HG03039 (cell line): ENCODE measurements around the gene PDGFD.
A peak's percentile ranks its signal among the peaks of the same experiment; 100 is the strongest.

Source experiments
- ATAC-seq: cut with Tn5 transposase; IDR thresholded peaks from one replicate; pipeline ENCODE4 v1.9.1; 2021; ENCODE audit warnings: mild to moderate bottlenecking, moderate library complexity; ENCODE audit not compliant: unreplicated experiment

PDGFD gene

GRCh38 chr11:104164028-104164520 lies at the start of gene PDGFD:
PDGFD (minus strand) TSS chr11:104164147.
- peak; percentile 85 for ATAC-seq

DNA sequence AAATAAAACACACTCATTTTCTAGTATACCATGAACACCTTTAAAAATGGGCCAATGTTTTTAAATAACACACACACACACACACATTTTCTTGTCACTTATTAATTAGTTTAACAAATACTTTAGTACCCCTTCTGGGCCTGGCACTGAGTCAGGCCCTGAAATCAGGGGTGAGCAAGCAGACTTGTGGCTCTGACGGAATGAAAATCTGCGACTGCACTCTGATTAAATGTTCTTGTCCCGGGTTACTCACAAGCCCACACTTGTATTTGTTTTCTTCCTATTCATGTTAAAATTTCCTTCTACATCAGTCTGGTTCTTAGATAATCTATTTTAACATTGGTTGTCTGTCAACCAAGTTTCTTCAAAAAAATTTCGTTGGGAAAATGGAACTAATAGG lies 43.0 kb upstream of the PDGFD start:
- ATAC-seq: no peak

- ATAC-seq: no peak
Measured at GRCh38 chr11:104205838-104206237, 41.9 kb upstream of the PDGFD start.

DNA sequence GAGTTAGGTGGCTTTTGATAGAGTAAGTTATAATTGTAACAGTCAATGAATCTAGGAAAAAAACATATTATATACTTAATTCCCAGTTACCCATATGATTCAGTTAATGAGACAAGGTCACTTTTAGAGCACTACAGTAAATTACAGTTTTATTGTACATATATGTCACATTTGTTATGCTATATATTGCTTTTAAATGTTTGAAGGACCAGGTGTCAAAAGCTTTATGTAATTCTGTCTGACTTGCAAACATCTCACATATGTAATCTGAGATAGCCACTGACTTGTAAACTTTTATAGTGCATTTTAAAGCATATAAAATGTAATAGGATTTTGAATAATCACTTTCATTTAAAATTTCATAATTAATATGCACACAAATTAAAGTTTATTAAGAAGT lies 36.7 kb upstream of the PDGFD start:
- ATAC-seq: no peak

DNA sequence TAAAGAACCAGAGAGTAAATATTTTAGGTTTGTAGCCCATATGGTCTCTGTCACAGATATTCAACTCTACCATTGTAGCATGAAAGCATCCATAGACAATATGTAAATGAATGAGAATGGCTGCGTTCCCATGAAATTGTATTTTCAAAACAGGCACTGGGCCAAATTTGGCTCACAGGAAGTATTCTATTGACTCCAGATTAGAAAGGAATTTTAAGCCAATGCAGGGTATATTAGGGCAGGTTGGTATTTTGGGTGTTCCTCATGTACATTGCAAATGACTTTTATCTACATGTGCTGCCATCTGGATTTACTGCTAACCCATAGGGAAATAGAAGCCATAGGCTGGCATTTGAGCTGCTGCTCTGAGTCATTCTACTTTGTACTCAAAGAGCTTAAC lies 35.1 kb upstream of the PDGFD start:
- no peak for ATAC-seq

DNA sequence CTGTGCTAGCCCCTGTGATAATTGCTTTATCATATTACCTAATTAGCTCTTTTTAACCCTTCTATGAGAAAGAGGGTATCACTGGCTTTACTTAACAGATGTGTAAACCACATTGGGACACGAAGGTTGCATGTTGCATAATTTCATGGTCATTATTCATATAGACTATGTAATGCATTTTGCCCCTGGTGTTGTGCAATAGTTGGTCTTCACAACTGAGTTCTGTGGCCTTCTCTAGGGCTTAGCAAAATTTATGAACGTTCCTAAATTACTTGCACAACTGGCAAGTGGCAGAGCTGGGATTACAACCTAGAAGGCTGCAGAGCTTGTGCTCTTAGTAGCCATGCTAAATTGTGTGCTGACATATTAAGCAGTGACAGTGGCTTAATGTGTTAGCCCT lies 34.6 kb upstream of the PDGFD start:
- no peak for ATAC-seq

DNA sequence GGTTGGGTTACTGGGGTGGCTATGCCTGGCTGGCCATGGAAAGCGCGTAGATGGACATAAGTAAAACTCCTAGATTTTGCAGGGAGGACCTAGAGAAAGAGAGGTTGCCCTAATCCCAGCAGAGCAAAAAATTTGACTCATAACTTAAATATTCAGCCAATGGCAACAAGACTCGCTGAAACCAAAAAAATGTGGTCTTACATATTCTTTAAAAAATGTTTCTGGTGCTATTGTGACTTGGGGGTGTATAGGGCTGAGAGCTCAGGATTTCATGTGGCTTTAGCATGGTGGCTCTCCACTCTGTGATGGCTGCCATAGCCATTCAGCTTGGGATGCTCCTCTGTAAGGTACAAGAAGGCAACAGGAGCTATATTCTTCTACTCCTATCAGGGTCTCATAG lies 27.2 kb upstream of the PDGFD start:
- ATAC-seq: no peak

GRCh38 chr11:104183593-104183992 lies 19.6 kb upstream of the PDGFD start:
- ATAC-seq: no peak

GRCh38 chr11:104175769-104176168 lies 11.8 kb upstream of the PDGFD start:
- ATAC-seq: no peak

DNA sequence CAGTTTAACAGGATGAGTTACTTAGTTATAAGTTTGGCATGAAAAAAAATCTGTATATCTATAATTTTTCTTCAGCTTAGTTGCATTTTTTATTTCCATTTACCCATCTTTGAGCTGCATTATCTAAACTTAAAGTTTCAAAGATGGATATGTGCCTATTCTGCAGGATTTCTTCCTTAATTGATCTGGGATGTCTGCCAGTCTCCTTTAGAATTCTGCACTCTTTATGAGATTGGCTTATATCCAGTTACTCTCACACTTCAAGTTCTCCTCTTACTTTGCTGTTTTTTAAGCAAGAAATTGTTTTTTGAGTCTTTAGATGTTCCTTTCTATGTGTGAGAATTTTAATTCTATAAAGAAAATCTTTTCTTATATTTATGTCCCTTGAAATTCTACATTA lies 5.1 kb upstream of the PDGFD start:
- ATAC-seq: no peak

DNA sequence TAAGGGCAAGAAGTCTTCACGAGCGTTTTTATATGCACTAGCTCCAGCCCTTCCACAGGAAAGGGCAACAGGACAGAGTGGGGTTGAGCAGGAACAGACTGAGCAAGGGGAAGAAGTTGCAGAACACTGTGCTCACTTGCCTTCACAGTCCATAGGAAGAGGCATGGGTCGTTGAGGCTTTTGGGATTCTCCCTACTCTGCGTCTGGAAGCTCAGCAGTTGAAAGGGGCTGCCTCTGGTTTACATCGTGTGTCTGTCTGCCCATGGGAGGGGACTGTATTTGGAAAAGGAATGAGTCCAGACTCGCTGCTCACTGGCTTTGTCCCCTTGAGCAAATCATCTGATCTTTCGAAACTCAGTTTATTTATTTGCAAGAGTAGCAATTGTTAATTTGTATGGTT lies 1.1 kb upstream of the PDGFD start:
- no peak for ATAC-seq

- ATAC-seq: no peak
Measured at GRCh38 chr11:104163100-104164027, 583 bp downstream of the PDGFD start.

DNA sequence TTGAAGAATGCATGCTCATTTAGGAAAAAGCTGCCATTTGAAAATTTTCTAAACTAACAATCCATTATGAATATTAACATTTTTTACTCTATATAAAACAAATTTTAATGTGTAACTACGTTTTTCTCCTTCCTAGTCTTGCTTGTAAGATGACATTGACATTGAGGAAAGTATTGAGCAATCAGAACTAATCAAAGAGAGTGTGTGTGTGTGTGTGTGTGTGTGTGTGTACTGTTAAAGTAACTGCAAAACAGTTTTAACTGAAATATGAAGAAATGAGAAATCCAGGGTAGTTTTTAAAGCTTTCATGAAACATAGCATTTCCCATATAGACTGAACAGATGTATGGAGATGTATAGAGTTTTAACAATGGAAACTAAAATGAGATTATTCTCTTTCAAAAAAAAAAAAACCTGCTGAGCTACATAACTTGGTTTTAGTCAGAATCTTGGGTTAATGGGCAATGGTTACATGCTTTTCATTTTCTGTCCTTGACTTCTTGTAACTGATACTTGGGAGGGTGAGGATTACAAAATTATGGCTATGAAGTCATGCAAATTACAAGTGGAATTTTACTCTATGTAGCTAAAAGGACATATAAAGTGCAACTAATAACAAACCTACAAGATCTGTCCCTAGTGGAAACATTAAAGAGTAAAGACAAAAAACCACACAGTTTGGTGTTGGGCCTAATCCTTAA lies 2.0 kb downstream of the PDGFD start:
- no peak for ATAC-seq

- no peak for ATAC-seq
Measured at GRCh38 chr11:104159356-104159755, 4.6 kb downstream of the PDGFD start.

GRCh38 chr11:104155375-104155774 lies 8.6 kb downstream of the PDGFD start:
- ATAC-seq: no peak

DNA sequence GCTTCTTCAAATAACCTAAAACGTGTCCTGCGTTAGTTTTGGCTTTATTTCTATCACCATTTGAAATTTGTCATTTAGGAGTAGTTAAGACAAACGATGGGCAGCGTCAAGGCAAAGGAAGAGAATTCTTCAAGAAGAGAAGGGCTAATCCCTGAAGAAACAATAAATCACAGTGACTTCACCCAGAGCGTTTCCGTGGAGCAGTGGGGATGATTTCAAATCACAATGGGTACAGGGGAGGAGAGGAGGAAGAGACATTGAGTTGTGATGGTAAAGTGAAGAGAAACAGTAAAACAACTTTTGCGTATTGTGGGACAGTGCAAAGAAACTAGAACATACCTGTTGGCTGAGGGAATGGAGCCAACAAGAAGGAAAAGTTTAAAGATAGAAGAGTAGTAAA lies 9.7 kb downstream of the PDGFD start:
- ATAC-seq: no peak

GRCh38 chr11:104152941-104153505 lies 10.9 kb downstream of the PDGFD start:
- ATAC-seq: no peak

DNA sequence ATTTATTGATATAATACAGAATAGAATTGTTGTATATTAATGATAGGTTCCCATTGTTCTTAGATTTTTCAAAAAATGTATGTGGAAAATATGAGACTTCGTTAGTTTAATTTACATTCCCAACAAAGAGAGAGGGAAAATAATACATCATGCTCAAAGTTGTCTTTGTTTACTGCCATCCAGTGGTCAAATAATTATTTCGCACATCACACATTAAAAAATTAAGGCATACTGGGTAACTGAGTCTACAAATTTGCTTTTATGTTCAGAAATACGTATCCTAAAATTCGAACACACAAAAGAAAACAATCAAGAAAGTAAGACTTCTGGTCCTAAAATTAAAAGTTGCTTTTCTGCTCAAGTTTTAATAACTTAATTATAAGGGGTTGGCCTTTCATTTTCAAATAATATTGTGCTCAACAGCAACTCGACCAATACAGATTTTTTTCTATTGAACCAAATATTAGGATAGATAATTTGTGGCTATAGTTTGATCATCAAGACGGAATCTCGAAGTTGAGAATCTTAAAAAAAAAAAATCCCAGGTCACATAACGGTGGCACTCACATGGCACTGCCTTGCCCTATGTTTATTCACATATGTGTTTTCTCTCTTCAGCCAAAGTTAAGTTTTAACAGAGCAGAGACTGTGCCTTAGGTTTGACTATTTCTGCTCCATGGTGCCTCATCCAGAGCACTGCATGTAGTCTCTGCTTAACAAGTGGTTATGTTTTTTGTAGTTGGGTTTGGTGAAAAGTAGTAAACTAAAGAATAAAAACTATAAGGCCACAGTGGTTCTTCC lies 12.3 kb downstream of the PDGFD start:
- no peak for ATAC-seq

GRCh38 chr11:104148706-104149105 lies 15.2 kb downstream of the PDGFD start:
- no peak for ATAC-seq

GRCh38 chr11:104148074-104148473 lies 15.9 kb downstream of the PDGFD start:
- no peak for ATAC-seq

GRCh38 chr11:104146943-104147342 lies 17.0 kb downstream of the PDGFD start:
- no peak for ATAC-seq
